ENCODE data around the gene SRGAP1. TPM values are rescaled to one million over a fixed set of nuclear protein-coding genes. Genes with fewer than 3 reads are reported as not detected.

The SRGAP1 gene
- polyA plus RNA-seq, 1 donor (not counting 4 experiments of a cell fraction or from before 2014, with no cell fraction given), result 4.5 TPM

- Histone ChIP-seq H3K36me3 (ENCODE audit: control insufficient read depth in 2 of 2, extremely low read depth in 1 of 2, insufficient read depth in 2 of 2, low read length in 2 of 2) (peaks cover 6 to 10% of the 10 kb centered on the region in 2 experiments), H3K4me3 (ENCODE audit: control insufficient read depth in 2 of 3, extremely low read depth in 1 of 3, insufficient read depth in 2 of 3, low read depth in 1 of 3, low read length in 3 of 3) (no peak overlapping the region), H3K27ac (ENCODE audit: control insufficient read depth, insufficient read depth, low read length) (no peak overlapping the region), H3K9me1 (ENCODE audit: control insufficient read depth, extremely low read depth, insufficient read depth, low read length) (no peaks in the 10 kb centered on the region), H3K4me2 (ENCODE audit: control insufficient read depth, extremely low read depth, insufficient read depth, low read depth, low read length) (no peak overlapping the region), H3K4me1 (ENCODE audit: control insufficient read depth, extremely low read depth, insufficient read depth, low read length) (no peaks in the 10 kb centered on the region), H3K79me2 (ENCODE audit: control insufficient read depth, insufficient read depth, low read length) (no peaks in the 10 kb centered on the region), H4K20me1 (ENCODE audit: control insufficient read depth, extremely low read depth, insufficient read depth, low read length) (no peaks in the 10 kb centered on the region), H3K27me3 (ENCODE audit: control insufficient read depth, extremely low read depth, insufficient read depth, low read length) (no peaks in the 10 kb centered on the region), H3K9me3 (ENCODE audit: control insufficient read depth, low read depth, low read length) (no peaks in the 10 kb centered on the region), H3K9ac (ENCODE audit: control insufficient read depth, extremely low read depth, insufficient read depth, low read length) (no peak overlapping the region), H2AFZ (ENCODE audit: control insufficient read depth, low read length) (no peak overlapping the region)
- TF ChIP-seq CTCF (optimal IDR thresholded peaks at IDR 0.05 in 1 of 3, IDR thresholded peaks at IDR 0.05 in 1 of 3, conservative IDR thresholded peaks at IDR 0.05 in 1 of 3; ENCODE audit: extremely low read depth in 1 of 3, insufficient read depth in 2 of 3, low read length in 3 of 3) (no peak), EZH2 (IDR thresholded peaks at IDR 0.05; ENCODE audit: low read length) (no peak)
- dilution Hi-C loops (cut with MboI; ENCODE audit: extremely low pct_ligation_motif_present, low sequenced_read_pairs), result no loop called here
- FAIRE-seq (no peak), DNase-seq (ENCODE audit: low read depth, low spot score) (no peak)
Measured at GRCh38 chr12:64142382-64142781, 297.9 kb downstream of the SRGAP1 start.

GRCh38 chr12:64142784-64143183 is 298.3 kb downstream of the SRGAP1 start:
- Histone ChIP-seq H3K79me2 (ENCODE audit: control insufficient read depth, insufficient read depth, low read length) (no peaks in the 10 kb centered on the region), H3K9me3 (ENCODE audit: control insufficient read depth, low read depth, low read length) (no peaks in the 10 kb centered on the region), H3K27me3 (ENCODE audit: control insufficient read depth, extremely low read depth, insufficient read depth, low read length) (no peaks in the 10 kb centered on the region), H3K27ac (ENCODE audit: control insufficient read depth, insufficient read depth, low read length) (no peak overlapping the region), H3K4me1 (ENCODE audit: control insufficient read depth, extremely low read depth, insufficient read depth, low read length) (no peaks in the 10 kb centered on the region), H3K36me3 (ENCODE audit: control insufficient read depth in 2 of 2, extremely low read depth in 1 of 2, insufficient read depth in 2 of 2, low read length in 2 of 2) (peaks cover 6 to 8% of the 10 kb centered on the region in 2 experiments), H3K4me2 (ENCODE audit: control insufficient read depth, extremely low read depth, insufficient read depth, low read depth, low read length) (no peak overlapping the region), H3K9ac (ENCODE audit: control insufficient read depth, extremely low read depth, insufficient read depth, low read length) (no peak overlapping the region), H3K9me1 (ENCODE audit: control insufficient read depth, extremely low read depth, insufficient read depth, low read length) (no peaks in the 10 kb centered on the region), H2AFZ (ENCODE audit: control insufficient read depth, low read length) (no peak overlapping the region), H4K20me1 (ENCODE audit: control insufficient read depth, extremely low read depth, insufficient read depth, low read length) (no peaks in the 10 kb centered on the region), H3K4me3 (ENCODE audit: control insufficient read depth in 2 of 3, extremely low read depth in 1 of 3, insufficient read depth in 2 of 3, low read depth in 1 of 3, low read length in 3 of 3) (no peak overlapping the region)
- dilution Hi-C loops (cut with MboI; ENCODE audit: extremely low pct_ligation_motif_present, low sequenced_read_pairs), result no loop called here
- FAIRE-seq (no peak), DNase-seq (ENCODE audit: low read depth, low spot score) (no peak)
- no peak for TF ChIP-seq EZH2 (IDR thresholded peaks at IDR 0.05; ENCODE audit: low read length)
- TF ChIP-seq CTCF (optimal IDR thresholded peaks at IDR 0.05 in 1 of 3, IDR thresholded peaks at IDR 0.05 in 1 of 3, conservative IDR thresholded peaks at IDR 0.05 in 1 of 3; ENCODE audit: extremely low read depth in 1 of 3, insufficient read depth in 2 of 3, low read length in 3 of 3), result no peak
